ENCODE data around the gene RCAN3.

DNA sequence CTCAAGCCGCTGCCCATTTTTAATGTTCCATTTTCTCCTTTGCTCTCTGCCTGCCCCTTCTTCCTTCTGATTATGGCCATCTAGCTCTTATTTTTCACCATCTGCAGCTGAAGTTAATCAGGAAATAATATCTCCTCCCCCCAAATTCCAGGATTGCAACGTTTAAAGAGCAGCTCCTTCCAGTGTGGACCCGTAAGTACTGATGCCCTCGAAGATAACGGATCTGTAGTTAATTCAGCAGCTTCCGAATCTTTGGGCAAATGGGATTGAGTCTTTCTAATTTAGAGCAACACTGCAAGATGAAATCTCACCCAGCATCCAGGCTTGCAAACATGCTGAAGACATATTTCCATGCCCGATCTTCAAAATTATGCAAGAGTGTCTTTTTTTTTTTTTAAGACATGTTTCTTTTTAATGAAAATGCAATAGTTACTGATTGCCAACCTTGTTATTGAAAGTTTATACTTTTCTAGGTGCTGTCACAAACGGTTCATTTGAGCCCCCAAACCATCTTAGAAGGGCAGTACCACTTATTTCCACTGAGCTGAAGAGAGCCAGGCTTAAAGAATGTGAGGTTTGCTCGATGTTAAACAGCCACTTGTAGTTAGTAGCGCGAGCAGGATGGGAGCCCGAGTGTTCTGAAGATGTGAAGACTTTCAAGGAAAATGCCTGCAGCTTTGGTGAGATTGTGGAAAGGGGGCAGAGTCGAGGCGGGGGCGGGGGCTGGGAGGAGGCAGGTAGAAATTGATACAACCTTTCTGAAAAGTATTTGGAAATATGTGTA is 10.9 kb upstream of the RCAN3 start:
- TF ChIP-seq, protein P1, sequence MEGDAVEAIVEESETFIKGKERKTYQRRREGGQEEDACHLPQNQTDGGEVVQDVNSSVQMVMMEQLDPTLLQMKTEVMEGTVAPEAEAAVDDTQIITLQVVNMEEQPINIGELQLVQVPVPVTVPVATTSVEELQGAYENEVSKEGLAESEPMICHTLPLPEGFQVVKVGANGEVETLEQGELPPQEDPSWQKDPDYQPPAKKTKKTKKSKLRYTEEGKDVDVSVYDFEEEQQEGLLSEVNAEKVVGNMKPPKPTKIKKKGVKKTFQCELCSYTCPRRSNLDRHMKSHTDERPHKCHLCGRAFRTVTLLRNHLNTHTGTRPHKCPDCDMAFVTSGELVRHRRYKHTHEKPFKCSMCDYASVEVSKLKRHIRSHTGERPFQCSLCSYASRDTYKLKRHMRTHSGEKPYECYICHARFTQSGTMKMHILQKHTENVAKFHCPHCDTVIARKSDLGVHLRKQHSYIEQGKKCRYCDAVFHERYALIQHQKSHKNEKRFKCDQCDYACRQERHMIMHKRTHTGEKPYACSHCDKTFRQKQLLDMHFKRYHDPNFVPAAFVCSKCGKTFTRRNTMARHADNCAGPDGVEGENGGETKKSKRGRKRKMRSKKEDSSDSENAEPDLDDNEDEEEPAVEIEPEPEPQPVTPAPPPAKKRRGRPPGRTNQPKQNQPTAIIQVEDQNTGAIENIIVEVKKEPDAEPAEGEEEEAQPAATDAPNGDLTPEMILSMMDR (conservative IDR thresholded peaks at IDR 0.05; ENCODE audit: low read depth, low read length) = no peak
- TF ChIP-seq, protein P2, sequence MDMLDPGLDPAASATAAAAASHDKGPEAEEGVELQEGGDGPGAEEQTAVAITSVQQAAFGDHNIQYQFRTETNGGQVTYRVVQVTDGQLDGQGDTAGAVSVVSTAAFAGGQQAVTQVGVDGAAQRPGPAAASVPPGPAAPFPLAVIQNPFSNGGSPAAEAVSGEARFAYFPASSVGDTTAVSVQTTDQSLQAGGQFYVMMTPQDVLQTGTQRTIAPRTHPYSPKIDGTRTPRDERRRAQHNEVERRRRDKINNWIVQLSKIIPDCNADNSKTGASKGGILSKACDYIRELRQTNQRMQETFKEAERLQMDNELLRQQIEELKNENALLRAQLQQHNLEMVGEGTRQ (IDR thresholded peaks at IDR 0.05; ENCODE audit: low read depth, low read length) = no peak
- TF ChIP-seq FOS (IDR thresholded peaks at IDR 0.05; ENCODE audit: low read depth, low read length) (no peak), CEBPB (IDR thresholded peaks at IDR 0.05; ENCODE audit: low read depth, low read length) (no peak), RFX5 (IDR thresholded peaks at IDR 0.05; ENCODE audit: low read depth, low read length) (no peak), POLR2A (IDR thresholded peaks at IDR 0.05; ENCODE audit: low read depth, low read length) (no peak), MAZ (IDR thresholded peaks at IDR 0.05; ENCODE audit: borderline replicate concordance, low read depth, low read length) (no peak), RAD21 (IDR thresholded peaks at IDR 0.05; ENCODE audit: low read length) (no peak), SMC3 (IDR thresholded peaks at IDR 0.05; ENCODE audit: low read depth, low read length) (no peak), MAFK (IDR thresholded peaks at IDR 0.05; ENCODE audit: low read depth, low read length) (no peak), ELK1 (IDR thresholded peaks at IDR 0.05; ENCODE audit: borderline replicate concordance, low read depth, low read length) (no peak)

Data from IMR-90 (cell line).